NCI-H1417 treated with DMSO at 0.1 percent for 48 hours (cell line): Measurements from ENCODE around the gene TMEM30B.

Experiments used
- DNase-seq: peaks from one replicate; lab custom pipeline; 2025; lab: John Stamatoyannopoulos, UW

The TMEM30B gene

DNA sequence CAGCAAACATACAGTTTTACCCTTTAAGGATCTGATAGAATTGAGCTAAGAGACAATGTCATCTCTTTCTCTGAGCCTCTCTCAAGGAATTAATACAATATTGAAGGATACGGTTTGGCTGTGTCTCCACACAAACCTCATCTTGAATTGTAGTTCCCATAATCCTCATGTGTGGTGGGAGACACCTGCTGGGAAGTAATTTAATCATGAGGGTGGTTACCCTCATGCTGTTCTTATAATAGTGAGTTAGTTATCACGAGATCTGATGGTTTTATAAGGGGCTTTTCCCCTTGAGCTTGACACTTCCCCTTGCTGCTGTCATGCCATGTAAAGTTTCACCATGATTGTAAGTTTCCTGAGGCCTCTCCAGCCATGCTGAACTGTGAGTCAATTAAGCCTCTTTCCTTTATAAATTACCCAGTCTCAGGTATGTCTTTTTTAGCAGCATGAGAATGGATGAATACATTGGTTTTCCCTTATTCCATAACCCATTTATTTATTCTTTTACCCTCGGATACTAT lies 47.6 kb downstream of the TMEM30B start:
- DNase-seq = no peak

DNA sequence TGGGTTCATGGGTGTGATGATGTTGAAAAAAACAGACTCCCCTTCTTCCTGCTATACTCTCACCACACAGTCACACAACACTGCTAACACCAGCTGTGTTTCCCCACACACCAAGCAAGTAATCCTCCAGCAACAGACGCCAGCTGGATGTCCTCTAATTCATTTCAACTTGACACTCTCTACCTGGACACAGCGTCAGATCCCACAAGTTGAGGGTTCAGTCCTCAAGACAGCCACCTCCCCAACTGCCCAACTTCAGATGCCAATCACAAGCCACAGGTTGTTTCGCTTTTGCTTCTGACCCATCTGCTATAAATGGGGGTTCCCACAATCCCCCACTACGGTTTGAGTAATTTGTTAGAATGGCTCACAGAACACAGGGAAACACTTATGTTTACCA lies 49.3 kb downstream of the TMEM30B start:
- DNase-seq = no peak

DNA sequence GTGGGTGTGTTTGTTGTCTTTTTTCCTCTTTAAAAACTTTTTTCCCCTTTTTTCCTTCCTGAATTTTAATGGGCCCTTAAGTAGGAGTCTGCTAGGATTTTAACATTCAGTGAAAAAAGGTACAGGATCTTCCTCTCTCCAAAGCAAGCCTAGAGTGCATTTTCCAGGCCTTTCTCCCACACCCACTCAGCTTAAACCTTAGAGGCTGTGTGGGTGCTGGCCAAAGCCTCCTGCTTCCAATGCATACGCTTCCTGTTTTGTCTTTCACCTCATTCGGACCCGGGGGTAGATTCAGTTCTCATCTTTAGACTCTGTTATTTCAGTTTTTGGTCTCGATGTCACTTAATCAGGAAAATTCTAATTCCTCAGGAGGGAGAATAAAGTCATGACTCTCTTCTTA lies 51.2 kb downstream of the TMEM30B start:
- no peak for DNase-seq

DNA sequence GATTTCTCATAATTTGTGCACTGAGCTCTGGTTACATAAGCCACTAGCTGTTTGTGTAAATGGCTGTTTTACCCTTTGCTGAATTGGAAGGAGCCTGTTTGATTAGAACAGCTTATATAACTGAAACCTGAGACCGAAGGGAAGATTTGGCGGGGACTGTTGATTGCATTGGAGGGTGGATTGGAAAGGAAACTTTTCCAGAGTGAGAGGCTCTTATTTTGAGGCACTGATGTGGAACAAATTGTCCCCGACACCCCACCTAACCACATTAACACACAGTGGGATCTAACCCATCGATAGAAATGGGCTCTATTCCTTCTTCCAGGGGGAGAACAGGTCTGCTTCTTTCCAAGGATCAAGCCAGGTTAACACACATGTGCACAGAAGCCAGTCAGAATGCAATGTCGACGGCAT lies 51.7 kb downstream of the TMEM30B start:
- DNase-seq = no peak

DNA sequence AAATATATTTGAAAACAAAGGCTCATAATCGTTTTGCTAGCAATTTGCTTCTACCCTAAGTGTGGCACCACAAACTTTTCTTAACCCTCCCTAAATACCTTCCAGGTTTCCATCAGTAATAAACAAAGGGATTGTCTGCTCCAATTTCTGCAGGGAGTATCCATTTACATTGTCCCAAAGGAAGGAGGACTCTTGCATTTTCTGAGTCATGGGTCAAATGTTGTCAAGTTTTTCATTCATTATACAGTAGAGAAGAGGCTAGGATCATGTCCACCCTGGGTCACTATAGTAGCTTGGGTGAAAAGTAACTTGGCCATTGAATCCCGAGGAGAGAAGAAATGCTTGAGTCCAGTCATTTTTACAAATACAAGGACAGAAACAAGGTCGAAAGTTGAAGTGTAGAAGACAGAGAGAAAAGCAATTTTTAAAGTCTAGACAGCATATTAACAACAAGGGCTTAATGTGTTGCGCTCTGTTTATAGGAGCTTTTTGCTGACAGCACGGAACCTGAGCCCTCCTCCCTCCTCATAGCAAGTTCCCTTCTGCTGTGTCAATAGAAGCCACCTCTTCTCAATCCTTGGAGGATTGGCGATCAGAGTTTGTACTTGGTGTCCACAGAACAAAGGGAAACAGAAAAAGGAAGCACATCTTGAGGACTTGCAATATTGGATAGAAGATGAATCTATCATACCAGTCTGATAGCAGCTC lies 53.1 kb downstream of the TMEM30B start:
- DNase-seq = no peak
